GM04503 (cell line): ENCODE results near the gene CYP46A1.
"Not testable (repeated sequence)": the region's sequence is repeated elsewhere in the genome, so short reads cannot be mapped to it uniquely, and the experiment has no call there.

ENCODE experiments used
- DNase-seq: peaks from one replicate; pipeline ENCODE4 v3.0.0-alpha.2; 2012; ENCODE audit warnings: low read depth

CYP46A1 gene

GRCh38 chr14:99683619-99684409 lies at the start of gene CYP46A1:
TSS of gene CYP46A1 (plus strand) at chr14:99684298. CDS start at chr14:99684418, 120 bp downstream.
- DNase-seq = peak; percentile 84

GRCh38 chr14:99634443-99634842 lies 49.7 kb upstream of the CYP46A1 start:
- no peak for DNase-seq

GRCh38 chr14:99635116-99635515 lies 49.0 kb upstream of the CYP46A1 start:
- no peak for DNase-seq

GRCh38 chr14:99636487-99636886 lies 47.6 kb upstream of the CYP46A1 start:
- DNase-seq = no peak

GRCh38 chr14:99637624-99638023 lies 46.5 kb upstream of the CYP46A1 start:
- no peak for DNase-seq

- not testable (repeated sequence) for DNase-seq
Observed at GRCh38 chr14:99642771-99643170, 41.3 kb upstream of the CYP46A1 start.

GRCh38 chr14:99643343-99643742 lies 40.8 kb upstream of the CYP46A1 start:
- no peak for DNase-seq

GRCh38 chr14:99644035-99644587 lies 40.0 kb upstream of the CYP46A1 start:
- DNase-seq = no peak

- DNase-seq = no peak
Observed at GRCh38 chr14:99644723-99645544, 39.2 kb upstream of the CYP46A1 start, which contains the start of gene HHIPL1. TSS of gene HHIPL1 (plus strand) at chr14:99645129. CDS start at chr14:99645208, 79 bp downstream.

- no peak for DNase-seq
Observed at GRCh38 chr14:99645545-99646505, 38.3 kb upstream of the CYP46A1 start.

- no peak for DNase-seq
Observed at GRCh38 chr14:99647411-99647810, 36.7 kb upstream of the CYP46A1 start.

- no peak for DNase-seq
Observed at GRCh38 chr14:99648027-99648784, 35.9 kb upstream of the CYP46A1 start.

- no peak for DNase-seq
Observed at GRCh38 chr14:99649219-99649618, 34.9 kb upstream of the CYP46A1 start.

- no peak for DNase-seq
Observed at GRCh38 chr14:99649643-99650042, 34.5 kb upstream of the CYP46A1 start.

GRCh38 chr14:99650189-99650588 lies 33.9 kb upstream of the CYP46A1 start:
- no peak for DNase-seq

- DNase-seq = no peak
Observed at GRCh38 chr14:99651953-99652746, 31.9 kb upstream of the CYP46A1 start.

- DNase-seq = peak; percentile 46
Observed at GRCh38 chr14:99654235-99654985, 29.7 kb upstream of the CYP46A1 start.

GRCh38 chr14:99655521-99655920 lies 28.6 kb upstream of the CYP46A1 start:
- DNase-seq = no peak

GRCh38 chr14:99656171-99656570 lies 27.9 kb upstream of the CYP46A1 start:
- no peak for DNase-seq
